ENCODE measurements around the gene LIN37. TPM values are rescaled to one million over a fixed set of nuclear protein-coding genes. Genes with fewer than 3 reads are reported as not detected.

Gene LIN37
- total and polyA plus RNA-seq, 2 of the 13 experiments (the other 11 are each of a cell fraction or from before 2014, with no cell fraction given) = 6.3 to 8.7 TPM

- no peak for FAIRE-seq
- Histone ChIP-seq H3K79me2 (ENCODE audit: insufficient read depth, low read length) (peaks cover 5% of the 10 kb centered on the region), H3K9me3 (ENCODE audit: low read length) (no peaks in the 10 kb centered on the region), H3K27me3 (ENCODE audit: control insufficient read depth in 1 of 2, insufficient read depth in 2 of 2, low read length in 2 of 2) (no peaks in the 10 kb centered on the region), H3K4me1 (ENCODE audit: insufficient read depth, low read length) (peaks cover 23% of the 10 kb centered on the region), H3K9ac (ENCODE audit: insufficient read depth, low read depth, low read length) (no peak overlapping the region), H3K27ac (ENCODE audit: extremely low read length, insufficient read depth, low read length) (no peak overlapping the region), H3K4me2 (ENCODE audit: low read depth, low read length) (no peak overlapping the region), H3K36me3 (replicated peaks in 1 of 2; ENCODE audit: control insufficient read depth in 1 of 2, insufficient read depth in 2 of 2, low read length in 2 of 2) (peaks cover 3 to 21% of the 10 kb centered on the region in 2 experiments; a peak in 3 of 5 replicates), H3K4me3 (replicated peaks in 1 of 3; ENCODE audit: insufficient read depth in 1 of 3, low read depth in 2 of 3, low read length in 3 of 3) (no peak overlapping the region), H4K20me1 (ENCODE audit: insufficient read depth, low read length) (no peaks in the 10 kb centered on the region), H2AFZ (ENCODE audit: low read length) (no peak overlapping the region)
- TF ChIP-seq ZNF441 (CRISPR knock-in tag; IDR thresholded peaks at IDR 0.05; ENCODE audit: borderline replicate concordance) = no peak
- no peak for TF ChIP-seq IRX3 (CRISPR knock-in tag; IDR thresholded peaks at IDR 0.05; ENCODE audit: borderline replicate concordance, low read depth)
- BruUV-seq (replicated peaks) = no TSS peak
- WGBS (ENCODE audit: low lambda C conversion rate) = 87% methylated on average over 13 of the region's 13 CpGs
- ChIA-PET POLR2A (no interaction called here), CTCF (ENCODE audit: low intra/inter-chr PET ratio, low total read pairs) (no interaction called here)
- intact Hi-C loops (cut with micrococcal nuclease; ENCODE audit: unreplicated experiment) = no loop called here
- ATAC-seq = no peak
- in situ Hi-C loops (cut with HindIII; ENCODE audit: extremely low pct_ligation_motif_present, low pct_unique_long_range_greater_than_20kb) = no loop called here
- DNase-seq (ENCODE audit: low spot score) = no peak
Observed at GRCh38 chr19:35754370-35755130, 6.2 kb downstream of the LIN37 start.

GRCh38 chr19:35755131-35755549 is 6.8 kb downstream of the LIN37 start:
- Histone ChIP-seq H3K9ac (ENCODE audit: insufficient read depth, low read depth, low read length) (no peak overlapping the region), H3K79me2 (ENCODE audit: insufficient read depth, low read length) (peaks cover 6% of the 10 kb centered on the region), H3K9me3 (ENCODE audit: low read length) (no peaks in the 10 kb centered on the region), H3K4me3 (replicated peaks in 1 of 3; ENCODE audit: insufficient read depth in 1 of 3, low read depth in 2 of 3, low read length in 3 of 3) (no peak overlapping the region), H3K27me3 (ENCODE audit: control insufficient read depth in 1 of 2, insufficient read depth in 2 of 2, low read length in 2 of 2) (no peaks in the 10 kb centered on the region), H3K36me3 (replicated peaks in 1 of 2; ENCODE audit: control insufficient read depth in 1 of 2, insufficient read depth in 2 of 2, low read length in 2 of 2) (peaks cover 3 to 24% of the 10 kb centered on the region in 2 experiments; a peak in 3 of 5 replicates), H2AFZ (ENCODE audit: low read length) (no peak overlapping the region), H4K20me1 (ENCODE audit: insufficient read depth, low read length) (no peaks in the 10 kb centered on the region), H3K27ac (ENCODE audit: extremely low read length, insufficient read depth, low read length) (no peak overlapping the region), H3K4me1 (ENCODE audit: insufficient read depth, low read length) (peaks cover 21% of the 10 kb centered on the region), H3K4me2 (ENCODE audit: low read depth, low read length) (no peak overlapping the region)
- ChIA-PET POLR2A (no interaction called here), CTCF (ENCODE audit: low intra/inter-chr PET ratio, low total read pairs) (no interaction called here)
- ATAC-seq (no peak), DNase-seq (ENCODE audit: low spot score) (no peak), FAIRE-seq (no peak)
- in situ Hi-C loops (cut with HindIII; ENCODE audit: extremely low pct_ligation_motif_present, low pct_unique_long_range_greater_than_20kb) (no loop called here), intact Hi-C loops (cut with micrococcal nuclease; ENCODE audit: unreplicated experiment) (no loop called here)
- no peak for TF ChIP-seq ERF (CRISPR knock-in tag; IDR thresholded peaks at IDR 0.05)
- no peak for TF ChIP-seq KDM5A (IDR thresholded peaks at IDR 0.05; ENCODE audit: borderline replicate concordance, low read length)
- TF ChIP-seq ASH2L (IDR thresholded peaks at IDR 0.05; ENCODE audit: insufficient read length, low read depth, low read length) = no peak
- no peak for TF ChIP-seq ZNF777 (CRISPR knock-in tag; IDR thresholded peaks at IDR 0.05)
- WGBS (ENCODE audit: low lambda C conversion rate) = 97% methylated on average over 17 of the region's 17 CpGs
- BruUV-seq (replicated peaks) = no TSS peak
